AG09319 (cell line): ENCODE results near the gene UPB1.

Experiments used
- DNase-seq: peaks from one replicate; pipeline ENCODE4 v3.0.0-alpha.2; 2010; ENCODE audit warnings: low read depth; ENCODE audit errors: extremely low read depth
- CTCF ChIP-seq: IDR thresholded peaks from 2 replicates; pipeline ENCODE4 v1.5.1; 2011; ENCODE audit warnings: low read depth, mild to moderate bottlenecking, inconsistent platforms, low read length, moderate library complexity

Gene UPB1

GRCh38 chr22:24492391-24492790 lies 2.7 kb upstream of the UPB1 start:
- no peak for TF ChIP-seq CTCF
- no peak for DNase-seq

- no peak for TF ChIP-seq CTCF
- no peak for DNase-seq
These were observed 985 bp upstream of the UPB1 start for GRCh38 chr22:24494167-24494527.

GRCh38 chr22:24495365-24495675 lies 188 bp downstream of the UPB1 start:
- no peak for TF ChIP-seq CTCF

DNA sequence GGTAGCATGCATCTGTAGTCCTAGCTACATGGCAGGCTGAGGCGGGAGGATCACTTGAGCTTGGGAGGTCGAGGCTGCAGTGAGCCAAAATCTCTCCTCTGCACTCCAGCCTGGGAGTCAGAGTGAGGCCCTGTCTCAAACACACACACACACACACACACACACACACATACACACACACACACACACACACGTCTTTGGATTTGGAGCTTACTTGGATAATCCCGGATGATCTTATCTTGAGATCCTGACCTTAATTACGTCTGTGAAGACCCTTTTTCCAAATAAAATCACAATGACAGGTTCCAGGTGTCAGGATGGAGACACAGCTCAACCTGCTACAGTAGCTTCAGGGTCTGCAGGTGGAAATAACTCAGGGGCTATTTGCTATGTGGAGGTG lies 1.1 kb downstream of the UPB1 start:
- TF ChIP-seq CTCF = no peak
- DNase-seq = no peak

More at GRCh38 chr22:24495365-24495675, 188 bp downstream of the UPB1 start:
- DNase-seq = no peak

- TF ChIP-seq CTCF = no peak
- DNase-seq = no peak
These were observed 1.5 kb downstream of the UPB1 start for GRCh38 chr22:24496661-24497060.

- no peak for TF ChIP-seq CTCF
- DNase-seq = no peak
These were observed 2.7 kb downstream of the UPB1 start for GRCh38 chr22:24497841-24498258.

- no peak for TF ChIP-seq CTCF
- no peak for DNase-seq
These were observed 3.7 kb downstream of the UPB1 start for GRCh38 chr22:24498824-24499223.
